BE2C (cell line): ENCODE data around the gene TRAPPC3.

Experiments
- DNase-seq: peaks from one replicate; pipeline ENCODE4 v3.0.0-alpha.2; 2020
- H3K27me3 ChIP-seq: fragments of 250-450 bp; sonication (Bioruptor Pico); 2 replicates; pipeline ENCODE4 v1.5.1; 2020; ENCODE audit warnings: mild to moderate bottlenecking
- H3K36me3 ChIP-seq: fragments of 250-450 bp; sonication (Bioruptor Pico); 2 replicates; pipeline ENCODE4 v1.5.1; 2020; ENCODE audit warnings: mild to moderate bottlenecking
- H3K4me1 ChIP-seq: fragments of 250-450 bp; sonication (Bioruptor Pico); 2 replicates; pipeline ENCODE4 v1.5.1; 2020
- H3K4me3 ChIP-seq: 2 replicates; pipeline ENCODE4 v1.5.1; 2011; ENCODE audit warnings: low read depth, low read length
- H3K9me3 ChIP-seq: fragments of 250-450 bp; sonication (Bioruptor Pico); 2 replicates; pipeline ENCODE4 v1.5.1; 2020
- TF ChIP-seq, protein P1 (sequence below): IDR thresholded peaks from 2 replicates; pipeline ENCODE4 v1.5.1; 2012; ENCODE audit warnings: mild to moderate bottlenecking, low read depth, low read length

Gene TRAPPC3

DNA sequence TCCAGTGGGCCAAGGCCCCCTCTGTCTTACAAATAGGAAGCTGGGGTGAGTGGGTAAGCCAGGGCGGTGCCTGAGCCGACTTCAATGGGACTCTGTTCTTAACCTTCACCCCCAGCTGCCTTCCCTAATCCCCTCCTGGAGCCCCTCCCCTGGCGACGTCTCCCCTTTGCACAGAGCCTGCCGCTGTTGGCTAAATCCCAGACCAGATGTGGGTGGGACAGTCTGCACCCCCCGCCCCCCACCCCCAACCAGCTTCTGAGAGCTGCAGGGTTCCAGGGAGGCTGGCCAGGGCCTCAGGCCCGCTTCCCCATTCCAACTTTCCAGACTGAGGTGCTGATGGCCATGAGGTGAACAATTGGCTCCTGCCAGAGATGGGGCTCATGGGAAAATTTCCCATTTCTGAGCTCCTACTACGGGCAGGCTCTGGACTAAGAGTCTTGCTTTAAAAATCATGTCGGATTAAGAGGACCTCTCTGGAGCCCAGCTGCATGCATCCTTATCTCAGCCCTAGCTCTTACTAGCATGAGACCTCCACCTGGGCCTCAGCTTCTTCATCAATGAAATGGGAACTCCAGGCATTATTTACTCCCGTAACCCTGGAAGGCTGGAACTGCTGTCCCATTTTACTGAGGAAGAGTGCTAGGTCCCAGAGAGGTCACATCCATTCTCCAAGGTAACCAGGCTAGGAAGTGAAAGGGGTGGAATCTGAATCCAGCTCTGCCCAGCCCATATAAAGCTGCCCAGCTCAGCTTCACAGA lies 30.7 kb downstream of the TRAPPC3 start:
- H3K36me3 ChIP-seq, result no peaks in the 10 kb centered on the region
- TF ChIP-seq, protein P1, sequence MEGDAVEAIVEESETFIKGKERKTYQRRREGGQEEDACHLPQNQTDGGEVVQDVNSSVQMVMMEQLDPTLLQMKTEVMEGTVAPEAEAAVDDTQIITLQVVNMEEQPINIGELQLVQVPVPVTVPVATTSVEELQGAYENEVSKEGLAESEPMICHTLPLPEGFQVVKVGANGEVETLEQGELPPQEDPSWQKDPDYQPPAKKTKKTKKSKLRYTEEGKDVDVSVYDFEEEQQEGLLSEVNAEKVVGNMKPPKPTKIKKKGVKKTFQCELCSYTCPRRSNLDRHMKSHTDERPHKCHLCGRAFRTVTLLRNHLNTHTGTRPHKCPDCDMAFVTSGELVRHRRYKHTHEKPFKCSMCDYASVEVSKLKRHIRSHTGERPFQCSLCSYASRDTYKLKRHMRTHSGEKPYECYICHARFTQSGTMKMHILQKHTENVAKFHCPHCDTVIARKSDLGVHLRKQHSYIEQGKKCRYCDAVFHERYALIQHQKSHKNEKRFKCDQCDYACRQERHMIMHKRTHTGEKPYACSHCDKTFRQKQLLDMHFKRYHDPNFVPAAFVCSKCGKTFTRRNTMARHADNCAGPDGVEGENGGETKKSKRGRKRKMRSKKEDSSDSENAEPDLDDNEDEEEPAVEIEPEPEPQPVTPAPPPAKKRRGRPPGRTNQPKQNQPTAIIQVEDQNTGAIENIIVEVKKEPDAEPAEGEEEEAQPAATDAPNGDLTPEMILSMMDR, result no peak
- no peaks in the 10 kb centered on the region for H3K9me3 ChIP-seq
- no peaks in the 10 kb centered on the region for H3K4me1 ChIP-seq
- no peaks in the 10 kb centered on the region for H3K27me3 ChIP-seq
- DNase-seq, result no peak
- H3K4me3 ChIP-seq, result no peak overlapping the region

- H3K9me3 ChIP-seq, result no peaks in the 10 kb centered on the region
- H3K4me3 ChIP-seq, result no peak overlapping the region
- H3K27me3 ChIP-seq, result no peaks in the 10 kb centered on the region
- no peaks in the 10 kb centered on the region for H3K36me3 ChIP-seq
- no peak for DNase-seq
- H3K4me1 ChIP-seq, result no peaks in the 10 kb centered on the region
- TF ChIP-seq, protein P1, result no peak
These were observed 32.4 kb downstream of the TRAPPC3 start for GRCh38 chr1:36116901-36117300.

DNA sequence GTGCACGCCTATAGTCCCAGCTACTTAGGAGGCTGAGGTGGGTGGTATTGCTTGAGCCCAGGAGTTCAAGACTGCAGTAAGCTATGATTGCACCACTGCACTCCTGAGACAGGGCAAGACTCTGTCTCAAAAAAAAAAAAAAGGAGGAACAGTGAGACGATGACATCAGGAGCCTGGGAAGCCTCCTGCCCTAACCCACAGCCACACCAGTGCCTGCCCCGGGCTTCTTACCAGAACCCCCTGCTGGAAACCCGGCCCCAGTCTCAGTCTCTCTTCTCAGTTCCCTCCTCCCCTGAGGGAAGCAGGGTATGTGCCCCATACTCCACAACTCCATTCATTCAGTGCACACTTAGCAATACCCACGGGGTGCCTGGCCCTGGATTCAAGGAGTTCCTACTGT lies 33.4 kb downstream of the TRAPPC3 start:
- Histone ChIP-seq H3K9me3 (no peaks in the 10 kb centered on the region), H3K4me3 (no peak overlapping the region), H3K4me1 (no peaks in the 10 kb centered on the region), H3K27me3 (no peaks in the 10 kb centered on the region), H3K36me3 (no peaks in the 10 kb centered on the region)
- TF ChIP-seq, protein P1, result no peak
- DNase-seq, result no peak

DNA sequence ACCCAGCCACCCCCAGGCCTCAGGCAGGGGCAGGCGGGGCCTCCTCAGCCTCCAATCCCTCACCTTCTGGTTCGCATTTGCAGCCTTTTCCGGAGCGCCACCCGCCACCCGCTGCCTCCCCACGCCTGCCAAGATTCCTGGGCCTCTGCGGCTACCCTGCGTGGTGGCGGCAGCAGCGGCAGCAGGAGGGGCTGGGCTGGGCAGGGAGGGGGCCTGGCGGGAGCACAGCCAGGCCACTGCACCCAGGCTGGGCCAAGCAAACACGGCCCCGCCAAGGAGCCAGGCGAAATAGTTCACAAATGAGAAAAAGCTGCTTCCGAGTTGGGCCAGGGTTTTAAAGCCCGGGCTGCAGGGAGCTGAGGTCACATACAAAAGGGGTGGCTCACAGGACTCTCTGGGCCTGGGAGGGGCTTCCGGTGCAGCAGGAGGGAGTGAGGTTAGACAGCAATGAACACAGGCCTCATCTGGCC lies 34.1 kb downstream of the TRAPPC3 start:
- TF ChIP-seq, protein P1, result no peak

GRCh38 chr1:36114371-36114770 lies 34.9 kb downstream of the TRAPPC3 start:
- DNase-seq, result no peak
- H3K4me1 ChIP-seq, result no peaks in the 10 kb centered on the region
- TF ChIP-seq, protein P1, result no peak
- H3K9me3 ChIP-seq, result no peaks in the 10 kb centered on the region
- H3K27me3 ChIP-seq, result no peaks in the 10 kb centered on the region
- H3K4me3 ChIP-seq, result no peak overlapping the region
- H3K36me3 ChIP-seq, result no peaks in the 10 kb centered on the region

More for the DNA sequence above, 34.1 kb downstream of the TRAPPC3 start:
- Histone ChIP-seq H3K36me3 (no peaks in the 10 kb centered on the region), H3K27me3 (no peaks in the 10 kb centered on the region), H3K4me3 (no peak overlapping the region), H3K4me1 (no peaks in the 10 kb centered on the region), H3K9me3 (no peaks in the 10 kb centered on the region)
- DNase-seq, result no peak

DNA sequence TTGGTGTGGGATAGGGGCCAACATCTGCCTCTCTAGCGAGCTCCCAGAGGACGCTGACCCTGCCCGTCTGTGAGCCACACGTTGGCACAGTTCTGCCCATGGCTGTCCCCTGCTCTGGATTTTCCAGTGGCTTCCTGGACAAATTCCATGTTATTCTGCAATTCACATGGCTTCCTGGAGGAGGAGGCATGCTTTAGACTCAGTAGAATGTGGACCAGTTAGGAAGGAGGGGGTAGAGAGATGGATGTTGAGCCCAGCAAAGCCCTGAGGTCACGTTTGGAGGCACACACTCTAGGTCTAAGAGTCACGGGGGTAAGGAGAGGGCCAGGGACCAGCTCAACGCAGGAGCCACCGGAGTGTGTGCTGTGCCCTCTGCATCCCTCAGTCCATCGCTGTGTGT lies 36.5 kb downstream of the TRAPPC3 start:
- H3K4me3 ChIP-seq, result no peak overlapping the region
- DNase-seq, result no peak
- no peaks in the 10 kb centered on the region for H3K36me3 ChIP-seq
- TF ChIP-seq, protein P1, result no peak
- no peaks in the 10 kb centered on the region for H3K4me1 ChIP-seq
- no peaks in the 10 kb centered on the region for H3K9me3 ChIP-seq
- no peaks in the 10 kb centered on the region for H3K27me3 ChIP-seq
